ENCODE measurements around the gene ATXN7. TPM values are rescaled to one million over a fixed set of nuclear protein-coding genes. Genes with fewer than 3 reads are reported as not detected.

Gene ATXN7
- total and polyA plus RNA-seq, 2 of the 13 experiments (the other 11 are each of a cell fraction or from before 2014, with no cell fraction given), result 13.8 to 20.0 TPM

DNA sequence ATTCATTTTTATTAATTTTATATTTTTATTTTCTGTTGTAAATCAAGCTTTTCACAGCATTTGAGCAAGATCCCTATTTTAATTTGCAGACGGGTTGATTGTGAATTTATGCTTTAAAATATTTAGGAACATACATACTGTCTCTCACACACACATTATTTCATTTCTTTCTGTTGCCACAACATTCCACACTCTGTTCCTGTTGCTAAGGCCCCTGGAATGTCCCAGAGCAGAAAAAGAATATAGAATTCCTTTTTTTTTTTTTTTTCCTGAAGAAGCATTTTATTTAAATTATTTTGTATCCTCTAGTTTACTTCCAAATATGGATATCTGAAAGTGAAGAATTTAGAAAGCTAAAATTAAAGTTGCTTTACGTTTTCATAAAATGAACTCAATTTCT is 85.3 kb downstream of the ATXN7 start (continued):
- TF ChIP-seq, protein P1, sequence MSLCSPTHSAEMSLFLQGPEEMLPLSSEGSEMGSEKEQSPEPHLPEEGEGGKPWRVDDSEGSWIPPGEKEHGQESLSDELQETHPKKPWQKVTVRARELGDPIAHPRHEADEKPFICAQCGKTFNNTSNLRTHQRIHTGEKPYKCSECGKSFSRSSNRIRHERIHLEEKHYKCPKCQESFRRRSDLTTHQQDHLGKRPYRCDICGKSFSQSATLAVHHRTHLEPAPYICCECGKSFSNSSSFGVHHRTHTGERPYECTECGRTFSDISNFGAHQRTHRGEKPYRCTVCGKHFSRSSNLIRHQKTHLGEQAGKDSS (CRISPR knock-in tag; IDR thresholded peaks at IDR 0.05; ENCODE audit: borderline replicate concordance, low read depth), result no peak
- TF ChIP-seq ZSCAN30 (CRISPR knock-in tag; IDR thresholded peaks at IDR 0.05), result no peak
- no peak for TF ChIP-seq GLI4 (CRISPR knock-in tag; IDR thresholded peaks at IDR 0.05; ENCODE audit: borderline replicate concordance)
- no peak for TF ChIP-seq ZNF230 (CRISPR knock-in tag; IDR thresholded peaks at IDR 0.05)
- TF ChIP-seq DZIP1 (CRISPR knock-in tag; IDR thresholded peaks at IDR 0.05), result no peak
- no peak for TF ChIP-seq MYC (CRISPR knock-in tag; IDR thresholded peaks at IDR 0.05; ENCODE audit: borderline replicate concordance)
- TF ChIP-seq FOXK2 (IDR thresholded peaks at IDR 0.05), result no peak
- TF ChIP-seq ZNF703 (CRISPR knock-in tag; IDR thresholded peaks at IDR 0.05; ENCODE audit: borderline replicate concordance), result no peak
- TF ChIP-seq, protein P2, sequence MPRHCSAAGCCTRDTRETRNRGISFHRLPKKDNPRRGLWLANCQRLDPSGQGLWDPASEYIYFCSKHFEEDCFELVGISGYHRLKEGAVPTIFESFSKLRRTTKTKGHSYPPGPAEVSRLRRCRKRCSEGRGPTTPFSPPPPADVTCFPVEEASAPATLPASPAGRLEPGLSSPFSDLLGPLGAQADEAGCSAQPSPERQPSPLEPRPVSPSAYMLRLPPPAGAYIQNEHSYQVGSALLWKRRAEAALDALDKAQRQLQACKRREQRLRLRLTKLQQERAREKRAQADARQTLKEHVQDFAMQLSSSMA (CRISPR knock-in tag; IDR thresholded peaks at IDR 0.05), result no peak

- no peaks in the 10 kb centered on the region for H3K9me3 ChIP-seq (ENCODE audit: low read length)
- peaks cover 3% of the 10 kb centered on the region; the same call in 1 of the 2 replicates for H4K20me1 ChIP-seq (ENCODE audit: insufficient read depth, low read length)
- H3K4me3 ChIP-seq (replicated peaks in 1 of 3; ENCODE audit: insufficient read depth in 1 of 3, low read depth in 2 of 3, low read length in 3 of 3), result no peak overlapping the region
- POLR2A ChIA-PET, result no interaction called here
- WGBS (ENCODE audit: low lambda C conversion rate), result 97% methylated on average over 1 of the region's 1 CpG
- in situ Hi-C loops (cut with HindIII; ENCODE audit: extremely low pct_ligation_motif_present, low pct_unique_long_range_greater_than_20kb) (no loop called here), intact Hi-C loops (cut with micrococcal nuclease; ENCODE audit: unreplicated experiment) (no loop called here)
- no TSS peak for BruUV-seq (replicated peaks)
- DNase-seq (ENCODE audit: low spot score), result no peak
- no peak for ATAC-seq
- CTCF ChIA-PET (ENCODE audit: low intra/inter-chr PET ratio, low total read pairs), result no interaction called here
- H3K79me2 ChIP-seq (ENCODE audit: insufficient read depth, low read length), result peaks cover 21% of the 10 kb centered on the region
- no peak overlapping the region for H3K4me2 ChIP-seq (ENCODE audit: low read depth, low read length)
- H2AFZ ChIP-seq (ENCODE audit: low read length), result no peak overlapping the region
- no peak overlapping the region for H3K27ac ChIP-seq (ENCODE audit: extremely low read length, insufficient read depth, low read length)
- H3K27me3 ChIP-seq (ENCODE audit: control insufficient read depth in 1 of 2, insufficient read depth in 2 of 2, low read length in 2 of 2), result no peaks in the 10 kb centered on the region
- H3K9ac ChIP-seq (ENCODE audit: insufficient read depth, low read depth, low read length), result no peak overlapping the region
- peaks cover 35% of the 10 kb centered on the region for H3K4me1 ChIP-seq (ENCODE audit: insufficient read depth, low read length)
- peaks cover 4 to 26% of the 10 kb centered on the region in 2 experiments; a peak in 3 of 5 replicates for H3K36me3 ChIP-seq (replicated peaks in 1 of 2; ENCODE audit: control insufficient read depth in 1 of 2, insufficient read depth in 2 of 2, low read length in 2 of 2)
- FAIRE-seq, result no peak
- TF ChIP-seq SKI (IDR thresholded peaks at IDR 0.05; ENCODE audit: partially characterized antibody) (no peak), ZNF335 (CRISPR knock-in tag; IDR thresholded peaks at IDR 0.05) (no peak)
- TF ChIP-seq, protein P3, sequence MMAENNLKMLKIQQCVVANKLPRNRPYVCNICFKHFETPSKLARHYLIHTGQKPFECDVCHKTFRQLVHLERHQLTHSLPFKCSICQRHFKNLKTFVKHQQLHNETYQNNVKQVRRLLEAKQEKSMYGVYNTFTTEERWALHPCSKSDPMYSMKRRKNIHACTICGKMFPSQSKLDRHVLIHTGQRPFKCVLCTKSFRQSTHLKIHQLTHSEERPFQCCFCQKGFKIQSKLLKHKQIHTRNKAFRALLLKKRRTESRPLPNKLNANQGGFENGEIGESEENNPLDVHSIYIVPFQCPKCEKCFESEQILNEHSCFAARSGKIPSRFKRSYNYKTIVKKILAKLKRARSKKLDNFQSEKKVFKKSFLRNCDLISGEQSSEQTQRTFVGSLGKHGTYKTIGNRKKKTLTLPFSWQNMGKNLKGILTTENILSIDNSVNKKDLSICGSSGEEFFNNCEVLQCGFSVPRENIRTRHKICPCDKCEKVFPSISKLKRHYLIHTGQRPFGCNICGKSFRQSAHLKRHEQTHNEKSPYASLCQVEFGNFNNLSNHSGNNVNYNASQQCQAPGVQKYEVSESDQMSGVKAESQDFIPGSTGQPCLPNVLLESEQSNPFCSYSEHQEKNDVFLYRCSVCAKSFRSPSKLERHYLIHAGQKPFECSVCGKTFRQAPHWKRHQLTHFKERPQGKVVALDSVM (CRISPR knock-in tag; IDR thresholded peaks at IDR 0.05), result no peak
- TF ChIP-seq, protein P4, sequence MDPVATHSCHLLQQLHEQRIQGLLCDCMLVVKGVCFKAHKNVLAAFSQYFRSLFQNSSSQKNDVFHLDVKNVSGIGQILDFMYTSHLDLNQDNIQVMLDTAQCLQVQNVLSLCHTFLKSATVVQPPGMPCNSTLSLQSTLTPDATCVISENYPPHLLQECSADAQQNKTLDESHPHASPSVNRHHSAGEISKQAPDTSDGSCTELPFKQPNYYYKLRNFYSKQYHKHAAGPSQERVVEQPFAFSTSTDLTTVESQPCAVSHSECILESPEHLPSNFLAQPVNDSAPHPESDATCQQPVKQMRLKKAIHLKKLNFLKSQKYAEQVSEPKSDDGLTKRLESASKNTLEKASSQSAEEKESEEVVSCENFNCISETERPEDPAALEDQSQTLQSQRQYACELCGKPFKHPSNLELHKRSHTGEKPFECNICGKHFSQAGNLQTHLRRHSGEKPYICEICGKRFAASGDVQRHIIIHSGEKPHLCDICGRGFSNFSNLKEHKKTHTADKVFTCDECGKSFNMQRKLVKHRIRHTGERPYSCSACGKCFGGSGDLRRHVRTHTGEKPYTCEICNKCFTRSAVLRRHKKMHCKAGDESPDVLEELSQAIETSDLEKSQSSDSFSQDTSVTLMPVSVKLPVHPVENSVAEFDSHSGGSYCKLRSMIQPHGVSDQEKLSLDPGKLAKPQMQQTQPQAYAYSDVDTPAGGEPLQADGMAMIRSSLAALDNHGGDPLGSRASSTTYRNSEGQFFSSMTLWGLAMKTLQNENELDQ (CRISPR knock-in tag; IDR thresholded peaks at IDR 0.05; ENCODE audit: borderline replicate concordance), result no peak
These were observed 87.0 kb downstream of the ATXN7 start for GRCh38 chr3:63950698-63951097.

All from HepG2 (cell line).